GM19023 (cell line): ENCODE data around the gene CCDC28B.

ENCODE experiments used
- ATAC-seq: cut with Tn5 transposase; IDR thresholded peaks from one replicate; pipeline ENCODE4 v1.9.1; 2021; ENCODE audit warnings: mild to moderate bottlenecking, moderate library complexity; ENCODE audit not compliant: unreplicated experiment

Gene CCDC28B

DNA sequence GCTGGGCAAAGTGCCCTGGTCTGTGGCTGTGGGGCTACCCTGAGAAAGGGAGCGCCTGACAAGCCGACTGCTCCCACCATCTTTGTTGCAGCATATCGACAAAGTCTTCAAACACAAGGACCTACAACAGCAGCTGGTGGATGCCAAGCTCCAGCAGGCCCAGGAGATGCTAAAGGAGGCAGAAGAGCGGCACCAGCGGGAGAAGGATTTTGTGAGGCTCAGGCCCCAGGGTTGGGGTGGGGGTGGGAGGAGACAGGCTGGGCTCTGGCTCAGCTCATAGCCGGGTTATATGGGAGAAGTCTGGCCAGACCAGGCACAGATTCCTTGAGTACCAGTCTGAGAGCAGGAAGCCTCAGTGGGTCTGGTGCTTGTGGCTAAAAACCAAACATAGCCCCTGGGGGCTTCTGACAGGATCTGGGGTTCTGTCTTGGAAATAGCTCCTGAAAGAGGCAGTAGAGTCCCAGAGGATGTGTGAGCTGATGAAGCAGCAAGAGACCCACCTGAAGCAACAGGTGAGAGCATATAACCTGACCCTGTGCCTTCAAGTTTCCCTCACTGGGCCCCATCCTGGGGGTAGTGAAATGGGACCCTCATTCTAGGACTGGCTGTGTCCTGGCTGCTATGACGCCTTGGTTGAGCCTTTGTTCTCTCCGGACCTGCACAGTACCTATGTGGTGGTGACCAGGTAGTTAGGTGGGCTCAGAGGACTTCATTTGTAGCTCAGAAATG lies 8.0 kb upstream of the CCDC28B start:
- ATAC-seq, result no peak

DNA sequence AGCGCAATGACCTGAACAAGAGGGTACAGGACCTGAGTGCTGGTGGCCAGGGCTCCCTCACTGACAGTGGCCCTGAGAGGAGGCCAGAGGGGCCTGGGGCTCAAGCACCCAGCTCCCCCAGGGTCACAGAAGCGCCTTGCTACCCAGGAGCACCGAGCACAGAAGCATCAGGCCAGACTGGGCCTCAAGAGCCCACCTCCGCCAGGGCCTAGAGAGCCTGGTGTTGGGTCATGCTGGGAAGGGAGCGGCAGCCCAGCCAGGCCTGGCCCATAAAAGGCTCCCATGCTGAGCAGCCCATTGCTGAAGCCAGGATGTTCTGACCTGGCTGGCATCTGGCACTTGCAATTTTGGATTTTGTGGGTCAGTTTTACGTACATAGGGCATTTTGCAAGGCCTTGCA lies 5.4 kb upstream of the CCDC28B start:
- ATAC-seq, result no peak

DNA sequence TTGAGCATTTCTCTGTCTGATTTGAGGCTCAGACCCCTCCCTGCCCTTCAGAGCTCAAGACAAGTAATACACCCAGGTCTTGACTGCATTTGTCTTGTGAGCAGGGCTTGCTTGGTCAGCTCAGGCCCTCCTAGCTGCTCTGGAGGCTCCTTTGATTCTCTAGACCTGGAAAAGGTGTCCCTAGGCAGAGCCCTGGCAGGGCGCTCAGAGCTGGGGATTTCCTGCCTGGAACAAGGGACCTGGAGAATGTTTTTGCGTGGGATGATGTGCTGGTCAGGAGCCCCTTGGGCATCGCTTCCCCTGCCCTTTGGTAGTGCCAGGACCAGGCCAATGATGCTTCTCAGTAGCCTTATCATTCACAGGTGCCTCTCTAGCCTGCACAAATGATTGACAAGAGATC lies 4.9 kb upstream of the CCDC28B start:
- no peak for ATAC-seq

DNA sequence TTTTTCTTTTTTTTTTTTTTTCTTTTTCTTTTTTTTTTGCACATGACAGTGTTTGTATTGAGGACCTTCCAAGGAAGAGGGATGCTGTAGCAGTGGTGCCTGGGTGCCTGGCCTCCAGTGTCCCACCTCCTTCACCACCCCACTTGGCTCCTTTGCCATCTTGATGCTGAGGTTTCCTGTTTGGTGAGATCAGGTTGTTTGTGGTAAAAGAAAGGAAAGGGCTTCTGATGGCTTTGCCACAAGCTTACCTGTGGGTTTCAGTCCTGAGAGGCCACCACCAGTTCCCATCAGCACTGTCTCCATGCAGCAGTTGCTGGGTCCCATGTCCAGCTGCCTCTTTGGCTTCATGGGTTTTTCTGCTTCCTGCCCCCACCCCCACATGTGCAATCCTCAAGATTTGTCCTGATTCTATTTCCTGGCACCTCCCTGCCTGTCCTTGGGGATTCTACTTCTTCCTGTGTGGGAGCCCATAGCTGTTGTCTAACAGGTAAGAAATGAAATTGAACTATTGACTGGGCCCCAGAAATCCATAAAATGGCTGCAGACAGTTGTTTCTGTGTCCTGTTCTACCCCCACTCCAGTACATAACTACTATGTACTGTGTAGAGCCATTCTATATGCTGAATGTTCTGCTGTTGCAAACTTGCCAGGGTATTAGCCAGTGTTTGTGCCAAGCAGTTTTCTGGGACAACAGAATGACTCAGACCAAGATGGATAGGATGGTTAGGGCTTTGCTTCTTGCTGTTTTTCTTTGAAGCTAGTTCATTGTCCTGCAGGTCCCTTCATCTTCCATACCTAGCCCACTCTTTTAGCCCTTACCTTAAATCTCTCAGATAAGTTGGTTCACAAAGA lies 4.2 kb upstream of the CCDC28B start:
- no peak for ATAC-seq

DNA sequence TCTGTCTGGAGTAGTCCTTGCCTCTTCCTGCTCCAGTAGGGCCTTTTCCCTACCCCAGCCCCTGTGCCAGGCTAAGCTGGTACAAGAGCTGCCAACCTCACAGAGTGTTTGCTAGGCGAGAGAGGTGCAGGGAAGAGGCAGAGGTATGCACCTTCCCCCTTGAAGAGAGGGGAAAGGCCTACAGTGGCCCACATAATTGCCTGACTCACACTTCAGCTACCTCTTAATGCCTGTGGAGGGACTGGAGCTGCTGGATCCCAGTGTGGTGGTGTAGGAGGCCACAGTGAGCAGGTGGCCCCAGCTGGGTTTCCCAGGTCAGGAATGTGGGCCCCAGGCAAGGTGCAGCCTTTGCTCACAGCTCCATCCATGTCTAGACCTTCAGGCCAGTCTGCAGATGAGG lies 3.3 kb upstream of the CCDC28B start:
- ATAC-seq, result no peak

DNA sequence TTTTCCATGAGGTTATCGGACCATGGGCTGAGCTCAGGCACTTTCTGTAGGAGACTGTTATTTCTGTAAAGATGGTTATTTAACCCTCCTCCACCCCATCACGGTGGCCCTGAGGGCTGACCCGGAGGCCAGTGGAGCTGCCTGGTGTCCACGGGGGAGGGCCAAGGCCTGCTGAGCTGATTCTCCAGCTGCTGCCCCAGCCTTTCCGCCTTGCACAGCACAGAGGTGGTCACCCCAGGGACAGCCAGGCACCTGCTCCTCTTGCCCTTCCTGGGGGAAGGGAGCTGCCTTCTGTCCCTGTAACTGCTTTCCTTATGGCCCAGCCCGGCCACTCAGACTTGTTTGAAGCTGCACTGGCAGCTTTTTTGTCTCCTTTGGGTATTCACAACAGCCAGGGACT lies 2.6 kb upstream of the CCDC28B start:
- ATAC-seq, result no peak

DNA sequence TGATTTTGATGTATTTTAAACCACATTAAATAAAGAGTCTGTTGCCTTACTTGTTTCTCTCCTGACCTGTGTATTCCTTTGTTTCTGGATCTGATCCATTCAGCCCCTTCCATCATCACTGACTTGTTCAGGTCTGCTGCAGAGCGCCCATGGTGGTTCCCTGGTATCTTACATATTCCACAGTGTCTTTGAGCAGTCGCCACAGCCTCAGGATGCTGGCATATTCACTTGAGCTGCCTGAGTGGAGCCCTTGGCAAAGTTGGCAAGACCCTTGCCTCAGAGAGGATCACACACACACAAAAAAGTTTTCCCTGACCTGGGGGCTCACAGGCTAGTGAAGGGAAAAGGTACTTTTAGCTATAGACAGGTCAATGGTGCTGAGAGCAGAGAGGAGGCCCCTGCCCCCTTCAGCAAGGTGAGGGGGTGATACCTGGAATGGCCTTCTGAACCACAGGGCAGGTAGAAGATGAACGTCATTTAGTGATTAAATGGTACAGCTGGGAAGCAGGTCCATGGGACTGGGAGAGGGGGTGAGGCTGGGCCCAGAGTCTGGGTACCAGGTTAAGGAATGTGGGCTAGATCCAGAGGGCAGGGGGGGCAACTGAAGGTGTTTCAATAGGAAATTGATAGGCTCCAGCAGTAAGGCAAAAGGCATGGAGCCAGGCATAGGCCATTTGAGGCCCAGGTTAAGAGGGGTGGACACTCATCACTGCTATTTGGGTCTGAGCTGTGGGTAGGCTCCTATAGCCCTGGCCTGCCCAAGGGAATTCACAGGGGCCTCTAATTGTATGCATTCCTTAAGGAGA lies 2.0 kb upstream of the CCDC28B start:
- ATAC-seq, result no peak

DNA sequence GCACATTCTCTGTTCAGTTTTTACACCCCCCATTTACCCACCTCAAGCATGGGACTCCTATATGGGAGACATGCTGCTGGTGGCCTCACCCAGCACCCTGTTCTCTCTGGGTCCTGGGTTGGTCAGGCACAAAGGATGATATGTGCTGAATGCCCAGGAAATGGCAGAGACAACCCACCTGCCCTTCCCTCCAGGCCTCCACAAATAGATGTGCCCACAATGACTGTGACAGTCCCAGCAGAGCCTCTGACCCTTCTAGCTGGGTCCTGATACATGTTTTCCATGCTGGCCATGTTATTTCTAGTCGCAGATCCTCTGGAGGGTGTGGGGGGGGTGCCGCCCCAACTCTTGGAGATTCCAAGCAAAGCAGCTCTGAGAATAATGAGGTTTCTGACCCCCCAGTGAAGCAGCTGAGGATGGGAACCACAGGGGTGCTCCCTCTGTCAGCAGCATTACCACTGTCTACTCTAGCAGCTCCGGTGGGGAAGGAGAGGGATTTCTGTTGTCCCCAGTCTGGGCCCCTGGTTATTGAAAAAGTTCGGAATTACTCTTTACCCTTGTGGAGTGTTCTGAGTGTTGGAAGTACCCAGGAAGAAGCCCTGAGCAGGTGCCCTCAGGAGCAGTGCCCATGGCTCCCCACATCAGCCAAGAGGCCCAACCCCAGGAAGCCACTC lies 1.2 kb upstream of the CCDC28B start:
- ATAC-seq, result no peak

DNA sequence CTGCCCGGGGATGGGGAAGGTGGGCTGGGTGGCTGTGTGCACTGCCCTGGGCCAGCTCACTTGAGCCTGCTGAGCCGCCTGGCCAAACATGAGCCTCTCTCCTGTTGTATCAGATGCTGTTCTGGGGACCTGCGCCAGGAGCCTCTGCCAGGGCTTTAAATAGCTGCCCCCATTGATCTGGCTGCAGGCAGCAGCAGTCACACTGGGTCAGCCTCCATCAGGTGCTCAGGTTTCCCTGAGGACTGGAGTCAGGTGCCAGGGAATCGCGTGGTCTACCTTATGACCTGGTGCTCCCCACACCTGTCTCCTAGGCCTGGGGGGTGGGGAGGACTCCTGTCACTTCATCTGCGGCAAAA lies 700 bp upstream of the CCDC28B start:
- ATAC-seq, result no peak

DNA sequence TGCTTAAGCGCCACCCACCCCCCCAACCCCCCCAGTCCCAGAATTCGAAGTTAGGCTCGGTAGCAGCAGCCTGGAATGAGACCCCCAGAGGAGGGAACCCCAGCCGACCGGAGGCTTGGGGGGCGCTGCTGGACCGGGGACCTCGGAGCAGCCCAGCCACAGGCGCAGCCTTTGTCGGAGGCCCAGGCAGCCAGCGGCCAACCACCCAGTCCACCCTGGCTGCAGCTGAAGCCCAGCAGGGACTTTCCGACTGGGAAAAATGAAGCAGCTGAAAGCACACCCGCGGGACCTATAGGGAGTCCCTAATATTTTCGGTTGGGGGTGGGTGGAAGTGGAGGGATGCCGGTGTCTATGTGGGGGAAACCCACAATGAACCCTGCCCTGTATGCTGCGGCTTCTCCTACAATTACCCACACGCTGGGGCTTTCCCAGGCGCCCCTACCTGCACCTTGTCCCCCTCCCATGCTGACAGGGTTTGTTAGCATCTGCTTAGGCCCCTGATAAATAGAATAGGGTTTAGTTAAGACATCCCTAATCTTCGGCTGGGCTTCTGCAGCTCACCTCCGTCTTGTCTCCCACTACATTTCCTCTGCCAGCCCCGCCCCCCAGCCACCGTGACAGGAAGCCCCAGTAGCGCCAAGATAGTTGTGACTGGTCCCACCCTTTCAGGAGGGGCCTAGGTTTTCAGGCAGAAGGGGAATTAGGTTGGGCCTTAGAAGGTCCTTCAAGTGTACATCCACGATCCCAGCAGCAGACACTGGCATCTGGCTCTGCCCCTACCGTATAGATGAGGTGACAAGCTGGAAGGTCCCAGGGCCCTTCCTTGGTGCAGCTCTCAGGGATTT lies 838 bp downstream of the CCDC28B start:
- ATAC-seq, result no peak

DNA sequence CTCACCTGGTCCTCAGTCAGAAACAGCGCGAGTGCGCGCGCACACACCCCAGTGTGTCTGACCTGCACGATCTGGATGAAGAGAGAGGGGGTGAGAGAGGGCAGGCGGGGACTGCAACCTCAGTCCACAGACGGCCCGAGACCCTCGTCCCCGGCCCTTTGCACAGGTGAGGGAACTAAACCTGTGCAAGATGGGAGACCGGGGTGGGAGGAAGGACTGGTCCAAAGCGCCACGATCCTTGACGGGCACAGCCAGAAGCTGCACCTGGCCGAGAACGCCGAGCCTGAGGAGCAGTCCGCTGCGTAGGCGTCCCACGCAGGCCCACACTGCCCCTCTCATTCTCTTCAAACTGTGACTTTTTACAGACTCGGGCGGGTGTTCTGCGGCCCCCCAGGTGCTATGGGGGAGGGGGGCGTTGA lies 4.6 kb downstream of the CCDC28B start:
- no peak for ATAC-seq

DNA sequence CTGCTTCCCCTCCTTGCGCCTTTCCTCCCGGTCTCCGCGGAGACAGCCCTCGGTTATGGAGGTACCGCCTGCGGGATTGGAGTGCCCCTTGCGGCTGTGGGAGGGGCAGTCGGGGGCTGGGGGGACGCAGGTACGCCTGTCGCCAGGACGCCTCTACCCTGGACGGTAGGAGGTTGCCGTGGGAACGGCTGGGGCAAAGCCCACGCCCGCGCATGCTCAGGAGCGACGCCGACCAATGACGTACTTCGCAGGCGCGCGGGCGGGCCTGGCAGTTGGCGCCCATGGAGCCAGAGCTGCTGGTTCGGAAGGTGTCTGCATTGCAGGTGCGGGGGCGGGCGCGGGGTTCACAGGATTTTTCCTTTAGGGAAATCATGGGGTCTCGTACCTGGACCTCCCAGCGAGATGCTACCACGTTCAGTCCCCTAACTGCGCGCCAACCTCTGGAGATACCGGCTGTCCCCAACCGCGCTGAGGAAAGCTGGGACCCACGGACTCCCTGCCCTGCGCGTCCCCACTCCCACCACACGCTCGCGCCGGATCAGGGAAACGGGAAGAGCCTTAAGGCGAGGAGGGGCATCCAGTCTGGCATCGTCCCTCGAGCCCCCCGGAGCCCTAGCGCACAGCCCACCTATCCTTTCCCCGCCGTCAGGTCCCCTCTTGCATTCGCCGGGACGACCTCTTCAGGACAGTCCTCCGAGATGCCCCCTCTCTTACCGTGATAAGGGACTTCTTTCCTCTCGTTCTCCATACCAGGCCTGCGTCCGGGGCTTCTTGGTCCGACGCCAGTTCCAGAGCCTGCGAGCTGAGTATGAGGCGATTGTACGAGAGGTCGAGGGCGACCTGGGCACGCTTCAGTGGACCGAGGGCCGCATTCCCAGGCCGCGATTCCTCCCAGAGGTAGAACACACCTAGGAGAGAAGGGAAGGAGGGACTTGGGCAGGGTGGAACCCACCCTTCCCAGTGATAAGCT lies 5.3 kb downstream of the CCDC28B start, which contains the start of gene IQCC:
TSS of gene IQCC (plus strand) at position 271 of the 970 bp plus-strand sequence. CDS start at position 282, 11 bp downstream.
- peak; percentile 37 for ATAC-seq

DNA sequence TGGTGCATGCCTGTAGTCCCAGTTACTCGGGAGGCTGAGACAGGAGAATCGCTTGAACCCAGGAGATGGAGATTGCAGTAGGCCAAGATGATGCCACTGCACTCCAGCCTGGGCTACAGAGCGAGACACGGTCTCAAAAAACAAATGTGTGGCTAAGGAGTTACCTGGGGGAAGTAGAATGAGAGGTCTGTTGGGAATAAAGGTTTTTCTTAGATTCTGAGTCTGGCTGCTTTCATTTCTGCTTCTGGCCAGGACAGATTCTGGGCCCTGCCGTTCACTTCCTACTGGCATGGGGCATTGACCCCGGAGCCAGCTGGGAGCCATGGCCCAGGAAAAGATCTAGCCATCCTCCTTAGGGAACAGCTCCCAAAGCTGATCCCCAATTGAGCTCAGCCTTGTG lies 8.1 kb downstream of the CCDC28B start:
- ATAC-seq, result no peak

DNA sequence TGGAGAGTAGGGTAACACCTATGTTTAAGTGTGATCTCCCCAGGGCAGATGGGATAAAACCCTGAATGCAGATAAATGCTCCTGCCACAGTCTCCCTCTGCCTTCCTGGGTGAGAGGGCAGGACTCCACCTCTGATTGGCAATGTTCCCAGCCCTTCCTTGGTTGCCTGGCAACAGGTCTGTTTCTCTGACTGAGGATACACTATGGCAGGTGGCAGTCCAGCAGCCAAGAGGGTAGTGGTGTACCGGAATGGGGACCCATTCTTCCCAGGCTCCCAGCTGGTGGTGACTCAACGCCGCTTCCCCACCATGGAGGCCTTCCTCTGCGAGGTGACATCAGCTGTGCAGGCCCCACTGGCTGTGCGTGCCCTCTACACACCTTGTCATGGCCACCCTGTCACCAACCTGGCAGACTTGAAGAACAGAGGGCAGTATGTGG lies 8.5 kb downstream of the CCDC28B start, which contains the start of gene DCDC2B:
TSS of gene DCDC2B (plus strand) at position 199 of the 438 bp plus-strand sequence. CDS start at position 204, 5 bp downstream.
- ATAC-seq, result no peak

DNA sequence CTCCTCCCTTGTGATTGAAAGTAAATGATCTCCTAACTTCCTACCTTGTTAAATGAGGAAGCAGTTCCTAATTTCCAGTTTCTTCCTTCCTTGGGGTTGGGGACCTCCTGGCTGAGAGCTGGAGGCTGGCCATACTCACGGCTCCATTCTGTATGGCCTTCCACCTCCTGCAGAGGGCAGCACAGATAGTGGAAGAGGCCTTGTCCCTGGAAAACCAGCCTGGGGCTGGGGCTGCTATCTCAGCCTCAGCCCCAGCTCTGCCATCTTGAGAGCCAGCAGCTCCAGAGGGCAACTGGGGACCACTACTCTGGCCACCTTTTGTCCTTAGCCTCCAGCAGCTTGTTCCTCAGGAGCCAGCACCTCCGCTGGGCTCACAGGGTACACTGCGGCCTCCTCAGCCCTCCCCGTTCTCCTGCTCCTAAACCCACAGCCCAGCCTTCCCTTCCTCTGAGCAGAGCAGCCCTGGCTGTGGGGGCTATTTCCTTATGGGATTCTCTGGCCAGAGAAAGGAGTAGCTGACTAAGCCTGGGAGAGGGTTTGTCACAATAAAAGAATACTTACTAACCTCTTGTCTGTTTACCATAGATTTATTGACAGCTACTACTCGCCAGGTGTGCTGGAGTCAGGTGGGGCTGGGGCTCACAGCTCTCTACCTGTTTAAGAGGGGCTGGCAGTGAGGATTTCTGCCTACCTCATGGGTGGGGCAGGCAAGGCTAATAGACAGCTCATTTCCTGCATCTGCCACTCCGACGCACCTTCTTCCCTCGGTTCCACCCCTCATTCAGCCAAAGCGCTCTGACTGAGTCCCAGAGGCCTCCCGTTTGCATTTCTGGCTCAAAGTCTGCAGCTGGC lies 15.5 kb downstream of the CCDC28B start:
- no peak for ATAC-seq

DNA sequence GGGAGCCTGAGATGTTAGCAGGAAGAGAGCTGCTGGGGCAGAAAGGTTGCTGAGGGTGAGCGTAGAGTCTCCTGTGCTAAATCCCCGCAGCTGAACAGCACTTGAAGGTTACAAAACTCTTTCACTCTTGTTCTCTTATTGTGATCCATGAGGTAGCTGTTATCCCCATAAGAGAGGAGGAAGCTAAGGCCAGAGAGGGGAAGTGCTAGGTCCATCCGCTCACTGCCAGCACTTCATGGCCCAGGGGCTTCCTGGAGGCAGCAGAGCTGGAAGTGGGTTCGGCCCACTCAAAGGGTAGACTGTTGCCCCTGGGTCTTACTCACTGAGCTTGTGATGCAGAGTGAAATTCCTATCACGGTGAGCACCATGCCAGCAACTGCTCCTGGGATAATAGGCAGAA lies 16.2 kb downstream of the CCDC28B start:
- no peak for ATAC-seq

DNA sequence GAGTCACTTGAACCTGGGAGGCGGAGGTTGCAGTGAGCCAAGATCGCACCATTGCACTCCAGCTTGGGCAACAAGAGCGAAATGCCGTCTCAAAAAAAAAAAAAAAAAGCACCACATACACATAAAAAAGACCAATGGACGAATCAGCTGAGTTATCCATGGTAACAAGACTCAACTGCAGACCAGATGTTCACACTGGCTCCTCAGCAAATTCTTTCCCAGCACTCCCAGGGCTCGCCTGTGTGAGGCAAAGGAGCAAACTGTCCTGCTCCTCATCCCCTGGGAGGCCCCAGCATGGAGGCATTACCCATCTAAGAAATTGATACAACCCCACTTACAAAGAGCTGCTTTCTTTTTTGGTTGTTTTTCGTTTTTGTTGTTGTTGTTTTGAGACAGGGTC lies 18.6 kb downstream of the CCDC28B start:
- no peak for ATAC-seq
